Measurements from ENCODE around the gene GRIK3.

GRCh38 chr1:36927826-36928225 lies 106.5 kb downstream of the GRIK3 start:
- no peak for TF ChIP-seq EZH2 (IDR thresholded peaks at IDR 0.05; ENCODE audit: borderline replicate concordance)
- TF ChIP-seq CTCF (IDR thresholded peaks at IDR 0.05; ENCODE audit: poor library complexity): no peak
